Brain microvascular endothelial cell (primary cell): ENCODE data around the gene HSBP1L1.

ENCODE experiments used
- DNase-seq: peaks from one replicate; pipeline ENCODE4 v3.0.0-alpha.2; 2020
- H3K27ac ChIP-seq: fragments of 250-450 bp; sonication (Bioruptor Pico); 2 replicates; pipeline ENCODE4 v1.5.1; 2020; ENCODE audit warnings: mild to moderate bottlenecking, moderate library complexity
- H3K27me3 ChIP-seq: fragments of 250-450 bp; sonication (Bioruptor Pico); replicated peaks from 2 replicates; pipeline ENCODE4 v1.5.1; 2020; ENCODE audit warnings: mild to moderate bottlenecking
- H3K36me3 ChIP-seq: fragments of 250-450 bp; sonication (Bioruptor Pico); replicated peaks from 2 replicates; pipeline ENCODE4 v1.5.1; 2020; ENCODE audit warnings: mild to moderate bottlenecking
- H3K4me3 ChIP-seq: 2 replicates; pipeline ENCODE4 v1.5.1; 2011; ENCODE audit warnings: low read depth, mild to moderate bottlenecking, control low read depth, low read length, moderate library complexity
- in situ Hi-C: cut with HindIII; loops from 2 replicates; pipeline ENCODE4 v1.10.0; 2017; ENCODE audit warnings: low sequenced_read_pairs, low pct_ligation_motif_present
- TF ChIP-seq, protein P1 (sequence below): IDR thresholded peaks from 2 replicates; pipeline ENCODE4 v1.5.1; 2011; ENCODE audit warnings: low read depth, mild to moderate bottlenecking, moderate library complexity, low read length, control low read depth, inconsistent platforms; ENCODE audit errors: missing control alignments

The HSBP1L1 gene

DNA sequence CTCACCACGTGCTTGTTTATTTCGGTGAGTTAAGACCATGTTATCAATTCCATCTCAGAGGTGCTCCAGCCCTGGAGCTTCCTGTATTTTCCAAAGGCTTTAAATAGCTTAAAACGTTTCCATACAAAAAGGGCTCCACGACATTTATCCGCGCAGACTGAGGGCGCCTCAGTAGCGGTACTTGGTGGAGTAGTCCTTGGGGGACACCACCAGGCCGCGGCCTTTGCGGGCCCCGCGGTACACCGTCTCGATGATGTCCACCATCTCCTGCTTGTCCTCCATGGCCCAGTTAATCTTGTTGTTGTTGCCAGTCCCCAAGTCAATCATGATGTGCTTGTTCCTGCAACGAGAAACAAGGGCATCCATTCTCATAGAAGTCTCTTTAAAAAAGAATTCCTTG, 9.1 kb downstream of the HSBP1L1 start:
- no peak overlapping the region for H3K27ac ChIP-seq
- in situ Hi-C loops, result no loop called here
- peaks cover 31% of the 10 kb centered on the region for H3K36me3 ChIP-seq
- no peak for DNase-seq
- TF ChIP-seq, protein P1, sequence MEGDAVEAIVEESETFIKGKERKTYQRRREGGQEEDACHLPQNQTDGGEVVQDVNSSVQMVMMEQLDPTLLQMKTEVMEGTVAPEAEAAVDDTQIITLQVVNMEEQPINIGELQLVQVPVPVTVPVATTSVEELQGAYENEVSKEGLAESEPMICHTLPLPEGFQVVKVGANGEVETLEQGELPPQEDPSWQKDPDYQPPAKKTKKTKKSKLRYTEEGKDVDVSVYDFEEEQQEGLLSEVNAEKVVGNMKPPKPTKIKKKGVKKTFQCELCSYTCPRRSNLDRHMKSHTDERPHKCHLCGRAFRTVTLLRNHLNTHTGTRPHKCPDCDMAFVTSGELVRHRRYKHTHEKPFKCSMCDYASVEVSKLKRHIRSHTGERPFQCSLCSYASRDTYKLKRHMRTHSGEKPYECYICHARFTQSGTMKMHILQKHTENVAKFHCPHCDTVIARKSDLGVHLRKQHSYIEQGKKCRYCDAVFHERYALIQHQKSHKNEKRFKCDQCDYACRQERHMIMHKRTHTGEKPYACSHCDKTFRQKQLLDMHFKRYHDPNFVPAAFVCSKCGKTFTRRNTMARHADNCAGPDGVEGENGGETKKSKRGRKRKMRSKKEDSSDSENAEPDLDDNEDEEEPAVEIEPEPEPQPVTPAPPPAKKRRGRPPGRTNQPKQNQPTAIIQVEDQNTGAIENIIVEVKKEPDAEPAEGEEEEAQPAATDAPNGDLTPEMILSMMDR, result no peak
- H3K4me3 ChIP-seq, result no peak overlapping the region
- no peaks in the 10 kb centered on the region for H3K27me3 ChIP-seq

DNA sequence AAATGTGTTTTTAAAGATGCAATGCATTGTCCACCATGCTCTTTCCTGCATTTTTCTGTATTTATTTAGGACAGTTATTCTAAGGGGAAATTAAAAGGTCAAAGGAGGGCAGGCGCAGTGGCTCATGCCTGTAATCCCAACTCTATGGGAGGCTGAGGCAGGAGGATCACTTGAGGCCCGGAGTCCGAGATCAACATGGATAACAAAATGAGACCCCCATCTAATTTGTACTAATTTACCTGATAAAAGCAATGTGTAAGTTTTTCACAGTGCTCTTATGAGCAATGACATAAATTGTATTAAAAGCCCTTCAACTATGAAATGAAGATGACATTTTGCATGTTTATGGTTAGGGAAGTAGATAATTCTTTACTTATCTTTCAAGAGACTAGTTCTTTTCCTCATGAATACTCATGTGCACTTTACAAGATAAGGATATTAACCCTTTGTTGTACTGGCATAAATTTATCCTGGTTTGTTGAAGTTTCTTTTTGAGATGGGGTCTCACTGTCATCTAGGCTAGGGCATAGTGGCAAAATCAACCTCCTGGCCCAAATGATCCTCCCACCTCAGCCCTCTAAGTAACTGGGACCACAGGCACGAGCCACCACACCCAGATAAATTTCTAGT, 9.7 kb downstream of the HSBP1L1 start:
- in situ Hi-C loops, result no loop called here
- DNase-seq, result no peak
- TF ChIP-seq, protein P1, result no peak
- peaks cover 31% of the 10 kb centered on the region for H3K36me3 ChIP-seq
- H3K4me3 ChIP-seq, result no peak overlapping the region
- no peaks in the 10 kb centered on the region for H3K27me3 ChIP-seq
- no peak overlapping the region for H3K27ac ChIP-seq

DNA sequence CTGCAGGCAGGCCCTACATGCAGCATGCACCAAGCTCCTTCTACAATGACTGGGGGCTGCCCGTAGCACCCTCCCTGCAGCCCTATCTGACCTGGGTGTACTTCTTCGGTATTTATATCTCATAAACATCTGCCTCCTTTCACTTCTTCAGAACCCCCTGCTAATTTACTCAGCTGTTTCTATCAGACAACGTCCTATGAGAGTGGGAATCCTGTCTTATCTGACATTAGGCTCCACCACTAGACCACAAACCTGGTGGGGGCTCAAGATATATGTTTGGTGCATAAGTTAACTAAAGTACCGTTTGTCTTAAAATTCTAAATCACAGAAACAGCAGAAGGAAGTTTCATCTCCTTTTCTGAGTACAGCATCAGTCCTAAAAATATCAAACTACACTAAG, 10.6 kb downstream of the HSBP1L1 start:
- Histone ChIP-seq H3K36me3 (peaks cover 31% of the 10 kb centered on the region), H3K27me3 (no peaks in the 10 kb centered on the region), H3K27ac (no peak overlapping the region), H3K4me3 (no peak overlapping the region)
- no peak for DNase-seq
- in situ Hi-C loops, result no loop called here
- TF ChIP-seq, protein P1, result no peak

DNA sequence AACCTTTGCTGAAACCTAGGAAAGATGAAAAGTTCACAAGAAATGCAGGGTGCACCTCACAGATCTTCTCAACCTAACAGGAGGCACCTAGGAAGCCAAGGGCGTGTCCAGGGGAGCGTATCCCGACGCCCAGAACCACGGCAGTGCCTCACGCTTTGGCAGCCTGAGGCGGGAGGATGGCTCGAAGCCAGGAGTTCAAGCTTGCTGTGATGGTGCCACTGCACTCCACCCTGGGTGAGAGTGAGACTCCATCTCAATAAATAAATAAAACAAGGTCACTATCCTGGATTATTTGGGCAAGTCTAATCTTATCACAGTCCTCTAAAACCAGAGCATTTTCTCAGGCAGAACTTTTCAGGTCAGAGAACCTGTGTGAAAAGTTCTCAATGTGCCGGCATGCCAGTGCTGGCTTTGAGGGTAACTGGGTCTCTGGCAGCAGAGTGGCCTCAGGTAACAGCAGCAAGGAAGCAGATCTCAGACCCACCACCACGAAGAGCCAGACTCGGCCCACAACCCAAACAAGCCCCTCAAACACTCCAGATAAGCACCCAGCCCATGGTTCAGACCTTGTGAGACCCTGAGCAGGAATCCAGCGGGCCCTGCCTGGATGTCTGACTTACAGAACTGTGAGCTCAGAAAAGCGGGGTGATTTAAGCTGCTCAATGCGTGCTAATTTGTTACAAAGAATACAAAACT, 11.7 kb downstream of the HSBP1L1 start:
- TF ChIP-seq, protein P1, result no peak
- Histone ChIP-seq H3K36me3 (peaks cover 23% of the 10 kb centered on the region), H3K4me3 (no peak overlapping the region), H3K27ac (no peak overlapping the region), H3K27me3 (no peaks in the 10 kb centered on the region)
- in situ Hi-C loops, result no loop called here
- no peak for DNase-seq

DNA sequence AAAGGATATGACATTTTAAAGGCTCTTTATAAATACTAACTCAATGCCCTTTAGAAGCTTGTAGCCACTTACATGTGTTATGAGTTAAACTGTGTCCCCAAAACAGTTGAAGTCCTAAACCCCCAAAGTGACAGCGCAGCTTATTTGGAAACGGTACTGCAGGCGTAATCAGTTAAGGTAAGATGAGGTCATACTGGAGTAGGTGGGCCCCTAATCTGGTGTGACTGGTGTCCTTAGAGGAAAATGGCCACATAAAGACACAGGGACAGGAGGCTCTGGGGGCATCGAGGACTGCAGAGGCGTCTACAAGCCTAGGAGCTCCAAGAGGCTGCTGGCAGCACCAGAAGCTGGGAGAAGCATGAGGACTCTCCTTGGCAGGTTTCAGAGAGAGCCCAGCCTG, 15.4 kb downstream of the HSBP1L1 start:
- no peak for DNase-seq
- TF ChIP-seq, protein P1, result no peak
- peaks cover 4% of the 10 kb centered on the region for H3K36me3 ChIP-seq
- in situ Hi-C loops, result no loop called here
- no peak overlapping the region for H3K4me3 ChIP-seq
- H3K27ac ChIP-seq, result no peak overlapping the region
- H3K27me3 ChIP-seq, result no peaks in the 10 kb centered on the region

DNA sequence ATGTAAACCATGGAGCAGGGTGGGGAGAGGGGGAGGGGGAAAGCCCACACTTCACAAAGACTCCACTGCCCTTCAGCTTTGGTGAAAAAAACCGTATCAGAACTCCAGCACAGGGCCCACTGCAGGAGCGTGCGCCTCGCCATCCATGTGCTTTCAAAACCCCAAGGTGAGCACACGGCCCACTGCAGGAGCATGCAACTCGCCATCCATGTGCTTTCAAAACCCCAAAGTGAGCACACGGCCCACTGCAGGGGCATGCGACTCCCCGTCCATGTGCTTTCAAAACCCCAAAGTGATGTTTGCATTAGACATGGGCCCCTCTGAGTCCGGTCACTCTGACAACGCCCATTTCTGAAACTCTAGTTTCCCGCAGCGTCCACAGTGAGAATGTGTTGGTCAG, 16.1 kb downstream of the HSBP1L1 start:
- TF ChIP-seq, protein P1, result no peak
- H3K27me3 ChIP-seq, result no peaks in the 10 kb centered on the region
- in situ Hi-C loops, result no loop called here
- peaks cover 4% of the 10 kb centered on the region for H3K36me3 ChIP-seq
- no peak for DNase-seq
- H3K4me3 ChIP-seq, result no peak overlapping the region
- no peak overlapping the region for H3K27ac ChIP-seq
